Muscle layer of duodenum (tissue), 2 donors: ENCODE results near the gene DNAJC8.

ENCODE experiments used
- H3K27ac ChIP-seq: one replicate; pipeline ENCODE4 v1.7.0; 2013; ENCODE audit warnings: mild to moderate bottlenecking, low read length
- H3K27me3 ChIP-seq: one replicate; pipeline ENCODE4 v1.7.0; 2013; ENCODE audit warnings: low read depth, mild to moderate bottlenecking, control low read depth, low read length
- H3K36me3 ChIP-seq, 2 donors: one replicate each; pipeline ENCODE4 v1.7.0; 2013; ENCODE audit warnings: low read length in 2 of 2, control low read depth in 1 of 2, mild to moderate bottlenecking in 1 of 2; ENCODE audit not compliant: insufficient read depth in 2 of 2, control insufficient read depth in 1 of 2
- H3K4me1 ChIP-seq, 2 donors: one replicate each; pipeline ENCODE4 v1.7.0; 2013; ENCODE audit warnings: low read length in 2 of 2, mild to moderate bottlenecking in 2 of 2, control low read depth in 1 of 2, moderate library complexity in 1 of 2; ENCODE audit not compliant: insufficient read depth in 2 of 2, control insufficient read depth in 1 of 2
- H3K4me3 ChIP-seq, 2 donors: one replicate each; pipeline ENCODE4 v1.7.0; 2013; ENCODE audit warnings: low read length in 2 of 2, low read depth in 1 of 2, mild to moderate bottlenecking in 1 of 2
- H3K9me3 ChIP-seq, 2 donors: one replicate each; pipeline ENCODE4 v1.7.0; 2013; ENCODE audit warnings: low read length in 2 of 2, control low read depth in 1 of 2, mild to moderate bottlenecking in 1 of 2; ENCODE audit not compliant: control insufficient read depth in 1 of 2
- donor health status: healthy.

DNAJC8 gene

DNA sequence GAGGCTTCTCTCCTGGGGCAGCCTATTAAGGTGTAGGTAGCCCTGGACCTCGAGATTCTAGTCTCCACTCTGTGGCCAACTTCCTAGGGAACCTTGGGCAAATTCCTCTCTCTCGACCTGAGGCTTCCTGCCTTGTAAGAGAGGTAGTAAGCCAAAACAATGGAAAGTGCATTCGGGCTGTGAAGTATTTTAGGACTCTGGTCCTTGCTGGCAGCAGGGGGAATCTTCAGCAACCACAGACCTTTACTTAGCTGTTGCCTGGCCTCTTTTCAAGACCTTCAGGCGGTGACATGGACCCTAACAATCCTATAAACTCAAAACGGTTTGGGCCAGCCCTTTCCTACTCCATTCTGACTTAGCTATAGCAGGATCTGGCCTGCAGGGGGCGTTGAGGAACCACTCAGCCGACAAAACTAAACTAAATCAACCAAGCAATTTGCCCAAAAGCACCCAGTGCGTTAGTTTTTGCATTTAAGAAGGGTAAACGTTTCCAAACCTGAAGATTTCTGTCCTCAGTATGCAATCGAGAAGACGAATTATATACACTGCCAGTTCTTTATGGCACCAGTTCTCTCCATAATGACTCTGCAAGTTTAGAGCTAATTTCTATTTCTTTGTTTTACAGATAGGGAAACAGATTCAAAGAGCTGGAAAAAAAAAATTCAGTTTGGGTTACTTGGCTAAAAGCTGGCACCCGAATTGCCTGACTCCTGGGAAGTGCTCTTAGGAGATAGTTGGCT, 15.6 kb upstream of the DNAJC8 start:
- peaks cover 22 to 32% of the 10 kb centered on the region in 2 donors for H3K4me1 ChIP-seq
- H3K9me3 ChIP-seq, result no peaks in the 10 kb centered on the region
- no peaks in the 10 kb centered on the region for H3K36me3 ChIP-seq
- no peaks in the 10 kb centered on the region for H3K27me3 ChIP-seq
- peak overlapping the region; percentile 88 for H3K27ac ChIP-seq
- peak overlapping the region; percentile 30 to 56 for H3K4me3 ChIP-seq

DNA sequence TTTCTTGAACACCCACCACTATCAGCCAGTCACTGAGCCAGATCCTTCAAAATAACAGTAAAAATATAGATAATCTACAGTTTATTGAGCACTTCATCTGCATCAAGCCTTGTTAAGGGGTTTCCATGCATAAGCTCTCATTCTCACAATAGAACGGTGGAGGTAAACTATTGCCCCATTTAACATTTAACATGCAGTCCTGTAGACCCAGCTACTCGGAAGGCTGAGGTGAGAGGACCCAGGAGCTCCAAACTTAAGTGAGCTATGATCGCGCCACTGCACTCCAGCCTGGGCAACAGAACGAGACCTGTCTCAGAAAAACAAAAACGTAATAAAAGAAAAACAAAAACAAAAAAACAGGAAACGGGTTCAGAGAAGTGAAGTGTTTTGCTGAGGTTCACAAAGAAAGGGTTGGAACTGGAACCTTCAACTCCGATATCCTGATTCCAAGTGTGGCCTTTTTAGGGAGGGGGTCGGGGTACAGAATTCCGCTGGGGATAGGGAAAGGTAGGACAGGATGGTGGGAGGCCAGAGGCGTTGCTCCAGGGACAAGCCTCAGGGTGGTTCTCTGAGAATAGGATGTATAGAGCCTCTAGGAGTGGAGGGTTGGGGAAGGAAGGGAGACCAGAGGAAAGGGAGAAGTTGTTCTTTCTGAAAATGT, 14.9 kb upstream of the DNAJC8 start:
- peaks cover 22 to 32% of the 10 kb centered on the region in 2 donors for H3K4me1 ChIP-seq
- no peaks in the 10 kb centered on the region for H3K9me3 ChIP-seq
- H3K27ac ChIP-seq, result peak overlapping the region; percentile 88
- H3K4me3 ChIP-seq, result peak overlapping the region; percentile 57 to 71
- H3K27me3 ChIP-seq, result no peaks in the 10 kb centered on the region
- H3K36me3 ChIP-seq, result no peaks in the 10 kb centered on the region

DNA sequence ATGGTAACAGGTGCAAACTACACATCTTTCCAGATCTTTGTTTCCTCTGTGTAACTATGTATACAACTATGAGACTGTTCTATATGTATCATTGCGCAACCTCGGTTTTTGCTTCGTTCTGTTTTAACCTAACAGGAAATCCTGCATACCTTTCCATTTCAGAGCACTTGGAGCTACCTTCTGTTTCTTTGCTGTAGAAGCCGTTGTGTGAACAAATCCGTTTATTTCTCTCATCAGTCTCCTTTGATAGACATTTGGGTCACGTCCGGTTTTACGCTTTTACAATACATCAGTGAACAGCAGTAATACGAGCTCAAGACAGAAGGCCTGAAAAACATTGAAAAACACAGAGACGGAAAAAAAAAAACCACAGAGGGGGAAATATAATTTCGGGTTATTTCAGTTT, 13.6 kb upstream of the DNAJC8 start:
- H3K36me3 ChIP-seq, result no peaks in the 10 kb centered on the region
- H3K9me3 ChIP-seq, result no peaks in the 10 kb centered on the region
- H3K27ac ChIP-seq, result peak overlapping the region; percentile 76
- H3K4me1 ChIP-seq, result peaks cover 22 to 32% of the 10 kb centered on the region in 2 donors
- peak overlapping the region; percentile 71 to 75 for H3K4me3 ChIP-seq
- H3K27me3 ChIP-seq, result no peaks in the 10 kb centered on the region

DNA sequence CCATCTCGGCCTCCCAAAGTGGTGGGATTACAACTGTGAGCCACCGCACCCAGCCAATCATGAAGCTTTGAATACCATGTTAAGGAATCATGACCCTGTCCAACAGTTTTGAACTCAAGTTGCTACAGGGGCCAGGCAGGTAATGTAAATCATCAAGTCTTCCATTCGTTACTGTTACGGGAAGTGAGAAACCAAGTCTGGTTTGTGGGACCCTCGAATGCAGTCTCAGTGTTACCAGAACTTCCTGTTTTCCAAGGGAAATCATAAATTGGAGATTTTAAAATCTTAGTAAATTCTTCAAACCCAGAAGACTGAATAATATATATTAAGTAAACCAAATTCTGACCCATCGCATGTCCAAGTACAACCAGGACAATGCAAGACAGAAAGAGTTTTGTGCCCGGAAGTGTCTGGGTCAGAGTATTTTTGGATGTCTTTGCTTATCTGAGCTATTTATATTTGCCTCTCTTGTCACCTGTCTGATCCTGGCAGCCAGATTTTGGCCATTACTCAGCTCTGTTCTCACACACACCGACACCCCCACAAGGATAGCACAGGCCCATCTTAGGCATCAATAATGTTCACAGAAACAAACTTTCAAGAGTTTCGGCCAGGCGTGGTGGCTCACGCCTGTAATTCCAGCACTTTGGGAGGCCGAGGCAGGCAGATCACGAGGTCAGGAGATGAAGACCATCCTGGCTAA, 11.9 kb upstream of the DNAJC8 start:
- no peaks in the 10 kb centered on the region for H3K36me3 ChIP-seq
- H3K4me1 ChIP-seq, result peaks cover 22 to 29% of the 10 kb centered on the region in 2 donors
- peak overlapping the region; percentile 45 for H3K27ac ChIP-seq
- H3K9me3 ChIP-seq, result no peaks in the 10 kb centered on the region
- H3K4me3 ChIP-seq, result no peak overlapping the region
- H3K27me3 ChIP-seq, result no peaks in the 10 kb centered on the region

DNA sequence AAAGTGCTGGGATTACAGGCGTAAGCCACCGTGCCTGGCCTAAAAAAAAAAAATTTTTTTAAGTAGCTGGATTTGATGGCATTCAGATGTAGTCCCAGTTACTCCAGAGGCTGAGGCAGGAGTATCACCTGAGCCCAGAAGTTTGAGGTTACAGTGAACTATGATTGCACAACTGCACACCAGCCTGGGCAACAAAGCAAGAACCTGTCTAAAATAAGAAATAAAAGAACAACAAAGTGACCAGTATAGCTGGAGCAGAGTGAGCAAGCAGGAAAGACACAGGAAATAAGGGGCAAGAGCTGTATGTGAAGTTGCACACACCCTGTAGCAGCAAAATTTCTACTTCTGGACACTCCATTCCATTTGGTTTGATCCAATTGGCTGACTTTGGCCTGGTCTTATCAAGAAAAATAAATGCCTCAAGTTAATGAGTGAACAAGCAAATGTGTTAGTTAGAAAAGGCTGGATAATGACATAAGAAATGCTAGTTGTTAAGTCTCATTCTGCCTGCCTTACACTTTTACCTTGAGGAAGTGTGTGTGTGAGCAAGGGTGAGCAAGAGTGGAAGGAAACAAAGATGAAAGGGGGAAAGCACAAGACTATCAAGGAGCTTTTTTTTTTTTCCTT, 11.0 kb upstream of the DNAJC8 start:
- H3K4me1 ChIP-seq, result peaks cover 20 to 23% of the 10 kb centered on the region in 2 donors
- no peaks in the 10 kb centered on the region for H3K9me3 ChIP-seq
- no peaks in the 10 kb centered on the region for H3K36me3 ChIP-seq
- H3K27ac ChIP-seq, result no peak overlapping the region
- H3K4me3 ChIP-seq, result no peak overlapping the region
- H3K27me3 ChIP-seq, result no peaks in the 10 kb centered on the region

DNA sequence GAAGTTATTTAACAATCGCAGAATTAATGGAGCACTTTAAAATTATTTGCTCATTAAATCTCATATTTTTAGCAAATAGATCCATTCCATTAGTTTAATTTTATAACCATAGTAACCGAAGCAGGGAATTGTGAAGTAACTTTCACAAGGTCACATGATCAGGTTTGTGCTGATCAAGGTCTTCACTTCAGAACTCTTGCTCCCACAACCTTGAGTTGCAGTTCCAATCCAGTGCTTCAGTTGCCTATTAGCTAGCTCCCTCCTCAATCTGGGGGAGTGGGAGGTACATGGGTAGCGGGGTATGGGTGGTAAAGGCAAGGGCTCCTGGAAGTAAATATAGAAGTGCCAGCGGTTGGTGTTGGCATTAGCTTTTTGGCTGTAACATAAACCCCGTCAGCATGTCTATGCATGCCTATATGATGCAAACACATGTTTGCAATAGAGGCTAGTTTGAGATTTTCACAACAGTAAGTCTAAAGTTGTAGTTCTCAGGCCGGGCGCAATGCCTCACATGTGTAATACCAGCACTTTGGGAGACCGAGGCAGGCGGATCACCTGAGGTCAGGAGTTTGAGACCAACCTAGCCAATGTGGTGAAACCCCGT, 8.9 kb upstream of the DNAJC8 start:
- Histone ChIP-seq H3K27ac (no peak overlapping the region), H3K4me1 (peaks cover 17% of the 10 kb centered on the region in 2 donors), H3K9me3 (no peaks in the 10 kb centered on the region), H3K27me3 (no peaks in the 10 kb centered on the region), H3K36me3 (peaks cover 0 to 6% of the 10 kb centered on the region in 2 donors), H3K4me3 (no peak overlapping the region)

DNA sequence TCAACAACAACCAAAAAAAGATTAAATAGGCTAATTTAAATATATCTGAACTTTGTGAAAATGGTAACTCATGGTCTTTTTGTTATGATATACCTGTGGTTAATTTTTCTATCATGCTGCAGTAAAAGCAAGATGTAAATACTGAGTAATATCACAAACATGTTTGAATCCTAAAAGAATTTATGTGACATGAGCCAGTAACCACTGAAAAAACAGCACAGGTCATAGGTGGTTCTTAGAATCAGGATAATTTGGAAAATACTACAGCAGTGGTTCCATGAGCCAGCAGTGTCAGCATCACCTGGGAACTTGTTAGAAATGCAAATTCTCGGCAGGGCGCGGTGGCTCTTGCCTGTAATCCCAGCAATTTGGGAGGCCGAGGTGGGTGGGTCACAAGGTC, 7.2 kb upstream of the DNAJC8 start:
- Histone ChIP-seq H3K4me3 (no peak overlapping the region), H3K36me3 (peaks cover 0 to 6% of the 10 kb centered on the region in 2 donors), H3K27me3 (no peaks in the 10 kb centered on the region), H3K9me3 (no peaks in the 10 kb centered on the region), H3K27ac (no peak overlapping the region), H3K4me1 (peaks cover 14 to 19% of the 10 kb centered on the region in 2 donors)

DNA sequence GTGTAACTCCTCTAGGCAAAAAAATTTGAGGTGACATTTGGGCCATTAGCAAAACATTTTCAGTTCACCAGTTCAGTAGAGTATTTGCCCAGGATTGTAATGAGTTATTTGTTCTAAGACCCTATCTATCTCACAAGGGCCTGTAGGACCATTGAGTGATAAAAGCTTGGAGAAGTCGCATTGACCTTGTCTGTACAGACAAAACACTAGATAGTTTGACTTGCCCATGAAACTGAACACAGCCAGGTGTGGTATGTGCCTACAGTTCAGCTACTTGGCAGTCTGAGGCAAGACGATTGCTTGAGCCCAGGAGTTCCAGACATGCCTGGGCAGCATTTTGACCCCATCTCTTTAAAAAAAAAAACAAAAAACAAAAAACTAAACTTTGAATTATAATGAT, 6.2 kb upstream of the DNAJC8 start:
- peaks cover 13 to 14% of the 10 kb centered on the region in 2 donors for H3K4me1 ChIP-seq
- no peak overlapping the region for H3K4me3 ChIP-seq
- H3K27ac ChIP-seq, result no peak overlapping the region
- no peaks in the 10 kb centered on the region for H3K27me3 ChIP-seq
- no peaks in the 10 kb centered on the region for H3K9me3 ChIP-seq
- peaks cover 0 to 6% of the 10 kb centered on the region in 2 donors for H3K36me3 ChIP-seq

DNA sequence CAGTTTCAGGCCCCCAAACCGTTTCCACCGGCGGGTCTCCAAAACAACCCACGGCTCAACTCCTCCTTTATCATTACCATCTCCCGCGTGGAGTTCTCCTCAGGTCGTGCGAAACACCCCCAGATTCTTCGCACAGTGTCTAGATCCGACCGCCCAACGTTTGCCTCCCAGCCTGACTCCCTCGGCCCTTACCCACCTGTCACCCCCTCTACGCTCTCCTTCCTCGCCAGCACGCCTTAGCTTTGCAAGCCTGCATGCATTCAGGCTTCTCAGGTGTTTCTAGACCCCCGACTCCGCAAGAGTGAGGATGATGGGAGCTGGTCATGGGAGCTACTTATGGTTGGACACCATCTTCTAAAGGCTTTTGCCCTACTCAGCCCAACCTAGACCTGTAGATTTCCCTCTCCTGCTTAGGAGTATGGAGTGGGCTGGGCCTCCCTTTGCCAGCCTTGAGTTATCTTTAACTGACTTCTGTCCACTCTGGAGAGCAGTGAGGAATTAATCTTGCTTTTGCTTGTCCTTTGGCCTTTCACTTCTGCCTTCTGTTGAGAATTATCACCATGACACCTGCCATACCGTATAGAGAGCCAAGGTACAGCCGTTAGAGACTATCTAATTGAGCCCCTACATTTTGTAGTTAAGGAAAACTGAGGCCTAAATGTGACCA, 4.0 kb upstream of the DNAJC8 start:
- Histone ChIP-seq H3K4me1 (peaks cover 10 to 20% of the 10 kb centered on the region in 2 donors), H3K27ac (peak overlapping the region; percentile 78), H3K27me3 (no peaks in the 10 kb centered on the region), H3K36me3 (peaks cover 0 to 6% of the 10 kb centered on the region in 2 donors), H3K4me3 (peak overlapping the region; percentile 87 to 100), H3K9me3 (no peaks in the 10 kb centered on the region)

DNA sequence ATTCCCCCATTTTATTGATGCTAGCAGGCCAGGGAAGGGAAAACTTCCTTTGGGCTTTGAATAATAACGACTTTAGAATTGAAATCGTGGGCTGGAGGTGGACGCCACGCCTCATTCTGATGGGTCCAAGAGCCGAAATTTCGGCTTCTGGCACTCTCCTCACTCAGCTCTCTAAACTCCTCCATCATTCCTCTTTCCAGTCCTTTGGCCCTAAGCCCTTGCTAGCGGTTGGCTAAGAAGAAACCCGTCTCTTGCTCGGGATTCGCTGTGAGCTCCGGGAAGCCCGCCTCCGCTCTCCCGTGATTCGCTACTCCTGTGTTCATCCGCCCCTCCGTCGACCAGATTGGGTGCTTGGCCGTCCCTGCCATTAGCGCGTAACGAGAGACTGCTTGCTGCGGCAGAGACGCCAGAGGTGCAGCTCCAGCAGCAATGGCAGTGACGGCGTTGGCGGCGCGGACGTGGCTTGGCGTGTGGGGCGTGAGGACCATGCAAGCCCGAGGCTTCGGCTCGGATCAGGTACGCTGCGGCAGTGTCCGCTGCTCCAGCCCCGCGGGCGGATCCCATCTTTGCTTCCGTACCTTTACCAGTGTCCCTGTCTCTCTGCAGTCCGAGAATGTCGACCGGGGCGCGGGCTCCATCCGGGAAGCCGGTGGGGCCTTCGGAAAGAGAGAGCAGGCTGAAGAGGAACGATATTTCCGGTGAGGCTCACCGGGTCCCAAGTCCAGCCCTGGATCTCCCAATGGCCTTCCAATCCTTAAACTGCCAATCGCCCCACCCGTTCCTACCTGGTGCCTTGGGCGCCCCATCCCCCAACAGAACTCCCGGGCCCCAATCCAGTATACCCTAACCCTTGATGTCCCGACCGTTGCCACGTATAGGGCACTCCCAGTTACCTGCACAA, 3.2 kb upstream of the DNAJC8 start, which contains the start of gene ATP5IF1:
TSS of gene ATP5IF1 (plus strand) at position 370 of the 901 bp plus-strand sequence. CDS start at position 430, 60 bp downstream.
- H3K4me1 ChIP-seq, result peaks cover 10 to 28% of the 10 kb centered on the region in 2 donors
- H3K27ac ChIP-seq, result peak within 1 kb of the TSS; percentile 78
- peaks cover 0 to 6% of the 10 kb centered on the region in 2 donors for H3K36me3 ChIP-seq
- H3K27me3 ChIP-seq, result no peaks in the 10 kb centered on the region
- no peaks in the 10 kb centered on the region for H3K9me3 ChIP-seq
- H3K4me3 ChIP-seq, result peak within 1 kb of the TSS; percentile 87 to 100
